ENCODE measurements around the gene ITGB2. TPM values are rescaled to one million over a fixed set of nuclear protein-coding genes. Genes with fewer than 3 reads are reported as not detected.

ITGB2 gene
- total and polyA plus RNA-seq, 5 donors = 11.9 to 46.5 (median 27.1) TPM

DNA sequence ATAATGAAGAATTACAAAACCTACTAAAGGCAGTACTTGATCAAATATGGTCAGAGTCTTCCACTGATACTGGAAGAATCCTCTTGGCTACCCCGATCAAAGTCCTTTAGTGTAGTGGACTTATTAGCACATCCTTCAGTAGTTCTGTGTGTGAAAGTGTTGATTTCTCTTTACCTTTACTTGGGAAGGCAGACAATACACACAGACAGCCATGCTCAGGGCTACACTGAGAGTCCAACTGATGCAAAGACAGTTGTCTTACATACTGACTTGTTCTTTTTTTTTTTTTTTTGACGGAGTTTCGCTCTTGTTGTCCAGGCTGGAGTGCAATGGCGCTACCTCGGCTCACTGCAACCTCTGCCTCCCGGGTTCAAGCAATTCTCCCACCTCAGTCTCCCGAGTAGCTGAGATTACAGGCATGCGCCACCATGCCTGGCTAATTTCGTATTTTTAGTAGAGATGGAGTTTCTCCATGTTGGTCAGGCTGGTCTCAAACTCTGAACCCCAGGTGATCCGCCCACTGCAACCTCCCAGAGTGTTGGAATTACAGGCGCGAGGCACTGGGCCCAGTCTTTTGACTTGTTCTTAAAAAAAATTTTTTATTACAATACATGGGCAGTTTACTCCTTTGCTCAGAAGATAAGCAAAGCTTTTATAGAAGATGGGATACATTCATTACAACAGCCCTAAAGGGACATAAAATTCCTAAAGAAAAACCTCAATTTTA lies 43.7 kb downstream of the ITGB2 start:
- DNase-seq = no peak
- Histone ChIP-seq H3K4me3 (ENCODE audit: low read length) (no peak overlapping the region), H3K27me3 (ENCODE audit: control insufficient read depth, insufficient read depth) (no peaks in the 10 kb centered on the region), H3K27ac (ENCODE audit: low read length) (no peak overlapping the region), H3K9me3 (ENCODE audit: control insufficient read depth, low read length) (no peaks in the 10 kb centered on the region), H3K4me1 (ENCODE audit: control insufficient read depth, insufficient read depth, low read length) (peaks cover 2% of the 10 kb centered on the region)
- WGBS = 88% methylated on average over 12 of the region's 12 CpGs
- intact Hi-C loops (cut with DNase I) = loop anchor here in 1 of 4 donors (10.0 kb wide), 1 partner anchor 72 kb away; the partner anchor contains the start of gene UBE2G2
- no peak for ATAC-seq

DNA sequence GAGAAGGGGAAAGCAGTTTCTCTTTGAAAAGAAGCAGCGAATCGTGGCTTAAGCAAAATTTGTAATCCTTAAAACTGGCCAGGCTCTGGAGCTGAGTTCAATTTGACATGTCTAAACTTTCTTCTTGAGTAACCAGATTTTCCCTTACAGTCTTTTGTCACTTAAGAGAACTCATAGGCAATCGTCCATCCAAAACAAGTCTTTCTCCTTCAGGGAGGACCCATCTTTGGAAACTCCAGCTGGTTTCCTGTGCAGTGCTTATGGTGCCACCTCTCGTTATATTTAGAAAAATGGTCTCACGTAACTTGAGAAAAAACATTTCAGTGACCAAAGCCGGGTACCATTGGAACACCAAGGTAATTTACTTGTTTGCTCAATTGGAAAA lies 45.4 kb downstream of the ITGB2 start:
- Histone ChIP-seq H3K27ac (ENCODE audit: low read length) (peak overlapping the region; percentile 78), H3K9me3 (ENCODE audit: control insufficient read depth, low read length) (no peaks in the 10 kb centered on the region), H3K4me3 (ENCODE audit: low read length) (peak overlapping the region; percentile 44), H3K27me3 (ENCODE audit: control insufficient read depth, insufficient read depth) (no peaks in the 10 kb centered on the region), H3K4me1 (ENCODE audit: control insufficient read depth, insufficient read depth, low read length) (peaks cover 4% of the 10 kb centered on the region)
- WGBS = 14% methylated on average over 6 of the region's 6 CpGs
- DNase-seq (no peak), ATAC-seq (peak in 1 of 2 donors; percentile 6)
- intact Hi-C loops (cut with DNase I) = loop anchor here in 1 of 4 donors (10.0 kb wide), 1 partner anchor 71 kb away; the partner anchor contains the start of gene UBE2G2

DNA sequence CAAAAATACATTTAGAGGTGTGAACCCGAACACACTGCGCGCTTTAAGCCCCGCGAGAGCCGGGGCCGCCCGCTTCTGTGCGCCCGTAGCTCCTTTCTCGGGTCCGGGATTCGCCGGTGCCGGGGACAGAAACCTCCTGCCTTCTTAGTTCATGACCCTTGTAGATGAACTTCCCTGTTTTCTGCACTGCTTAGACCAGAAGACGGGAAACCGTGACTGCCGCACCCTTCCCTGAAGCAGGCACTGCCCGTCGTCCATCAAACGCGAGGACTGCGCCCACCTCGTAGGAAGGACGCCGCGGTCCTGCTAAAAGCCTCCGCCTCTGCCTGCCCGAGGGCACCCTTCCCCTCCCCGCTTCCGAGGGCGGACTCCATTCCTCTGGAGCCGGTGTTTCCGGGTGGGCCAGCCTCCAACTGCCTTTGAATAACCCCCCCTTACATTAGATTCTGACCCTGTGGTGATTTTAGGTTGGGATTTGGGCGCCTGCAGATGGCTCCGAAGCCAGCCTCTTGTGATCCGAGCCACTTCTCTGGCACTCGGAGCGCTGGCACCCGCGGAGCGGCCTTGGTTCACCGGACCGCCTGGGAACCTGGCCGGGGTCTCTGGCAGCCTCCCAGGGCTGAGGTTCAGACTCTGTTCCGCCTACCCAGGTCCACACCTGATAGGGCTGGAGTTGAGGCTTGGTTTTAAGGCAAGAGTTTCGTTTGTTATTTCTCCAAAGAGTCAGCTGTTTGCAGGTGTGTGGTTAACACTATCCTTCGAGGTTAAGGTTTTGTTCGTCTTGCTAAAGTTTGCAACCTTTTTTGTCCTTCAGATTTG lies 46.0 kb downstream of the ITGB2 start:
- Histone ChIP-seq H3K4me1 (ENCODE audit: control insufficient read depth, insufficient read depth, low read length) (peaks cover 4% of the 10 kb centered on the region), H3K4me3 (ENCODE audit: low read length) (peak overlapping the region; percentile 44), H3K27me3 (ENCODE audit: control insufficient read depth, insufficient read depth) (no peaks in the 10 kb centered on the region), H3K27ac (ENCODE audit: low read length) (peak overlapping the region; percentile 78), H3K9me3 (ENCODE audit: control insufficient read depth, low read length) (no peaks in the 10 kb centered on the region)
- 10% methylated on average over 49 of the region's 49 CpGs for WGBS
- ATAC-seq = peak; percentile 54 to 63
- intact Hi-C loops (cut with DNase I) = loop anchor here (5.0 to 10.0 kb wide), 3 partner anchors 57 to 72 kb away; partner anchors contain the start of genes SUMO3 (in 2 of the 4) and UBE2G2 (in 2 of the 4)
- DNase-seq = peak; percentile 84 to 93 (median 92)

DNA sequence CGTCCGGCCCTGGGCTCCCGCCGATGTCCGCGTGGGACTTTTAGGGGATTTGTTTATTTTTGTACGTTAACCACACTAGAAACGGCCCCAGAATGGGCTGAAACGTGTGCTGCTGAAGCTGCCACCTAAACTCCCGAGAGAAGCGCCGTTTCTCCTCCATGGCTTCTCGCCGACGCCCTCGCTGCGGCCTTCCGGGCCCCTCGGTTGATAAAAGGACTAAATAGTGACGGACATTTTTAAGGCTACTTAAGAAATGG lies 46.5 kb downstream of the ITGB2 start:
- Histone ChIP-seq H3K27me3 (ENCODE audit: control insufficient read depth, insufficient read depth) (no peaks in the 10 kb centered on the region), H3K9me3 (ENCODE audit: control insufficient read depth, low read length) (no peaks in the 10 kb centered on the region), H3K27ac (ENCODE audit: low read length) (peak overlapping the region; percentile 78), H3K4me1 (ENCODE audit: control insufficient read depth, insufficient read depth, low read length) (peaks cover 5% of the 10 kb centered on the region), H3K4me3 (ENCODE audit: low read length) (peak overlapping the region; percentile 44)
- DNase-seq (no peak), ATAC-seq (no peak)
- 6% methylated on average over 20 of the region's 20 CpGs for WGBS
- intact Hi-C loops (cut with DNase I) = loop anchor here (5.0 to 10.0 kb wide), 3 partner anchors 57 to 72 kb away; partner anchors contain the start of genes SUMO3 (in 2 of the 4) and UBE2G2 (in 2 of the 4)

DNA sequence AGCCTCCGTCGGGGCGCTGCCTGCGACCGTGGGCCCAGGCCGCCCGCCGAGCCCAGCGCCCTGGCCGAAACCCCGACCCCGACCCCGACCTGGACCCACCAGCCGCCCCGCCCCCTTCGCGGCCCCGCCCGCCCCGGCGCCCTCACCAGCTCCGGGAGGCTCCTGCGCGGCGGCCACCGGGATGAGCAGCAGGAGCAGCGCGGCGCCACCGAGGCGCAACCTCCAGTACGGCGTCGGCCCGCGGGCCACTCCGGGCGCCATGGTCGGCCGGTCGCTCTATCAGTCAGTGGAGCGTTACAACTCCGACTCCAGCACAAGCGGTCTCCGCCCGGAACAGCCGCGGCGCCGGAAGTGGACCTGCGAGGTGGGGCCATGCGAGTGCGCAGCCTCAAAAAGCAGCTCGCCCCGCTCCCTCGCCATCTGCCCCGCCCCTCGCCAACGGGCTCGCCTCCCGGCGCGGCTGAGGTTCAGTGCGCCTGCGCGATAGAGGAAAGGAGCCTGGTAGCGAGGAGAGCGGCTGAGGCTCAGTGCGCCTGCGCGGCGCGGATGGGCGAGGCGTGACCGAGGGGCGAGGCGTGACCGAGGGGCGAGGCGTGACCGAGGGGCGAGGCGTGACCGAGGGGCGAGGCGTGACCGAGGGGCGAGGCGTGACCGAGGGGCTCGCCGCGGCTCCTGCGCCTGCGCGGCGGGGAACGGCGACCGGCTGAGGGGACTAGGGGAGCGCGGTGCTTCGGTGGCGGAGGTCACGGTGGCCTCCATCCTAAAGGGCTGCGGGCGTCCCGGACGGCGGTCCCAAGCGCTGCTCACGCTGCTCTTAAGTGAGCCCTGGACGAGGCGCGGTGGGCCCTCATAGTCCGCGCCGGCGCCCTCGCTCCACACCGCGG lies 47.1 kb downstream of the ITGB2 start, which contains the start of gene PTTG1IP:
Gene PTTG1IP, minus strand, starts transcription at position 335 of the 884 bp plus-strand sequence. Its CDS starts 74 bp downstream, at position 261.
- DNase-seq (peak; percentile 99 to 100 (median 100)), ATAC-seq (peak; percentile 82 to 88)
- intact Hi-C loops (cut with DNase I) = loop anchor here (5.0 to 10.0 kb wide), 3 partner anchors 56 to 71 kb away; partner anchors contain the start of genes SUMO3 (in 2 of the 4) and UBE2G2 (in 2 of the 4)
- under 1% methylated on average over 123 of the region's 123 CpGs for WGBS
- no peaks in the 10 kb centered on the region for H3K9me3 ChIP-seq (ENCODE audit: control insufficient read depth, low read length)
- H3K27ac ChIP-seq (ENCODE audit: low read length) = peak within 1 kb of the TSS; percentile 78
- H3K4me3 ChIP-seq (ENCODE audit: low read length) = peak within 1 kb of the TSS; percentile 59
- H3K4me1 ChIP-seq (ENCODE audit: control insufficient read depth, insufficient read depth, low read length) = peaks cover 8% of the 10 kb centered on the region
- no peaks in the 10 kb centered on the region for H3K27me3 ChIP-seq (ENCODE audit: control insufficient read depth, insufficient read depth)

DNA sequence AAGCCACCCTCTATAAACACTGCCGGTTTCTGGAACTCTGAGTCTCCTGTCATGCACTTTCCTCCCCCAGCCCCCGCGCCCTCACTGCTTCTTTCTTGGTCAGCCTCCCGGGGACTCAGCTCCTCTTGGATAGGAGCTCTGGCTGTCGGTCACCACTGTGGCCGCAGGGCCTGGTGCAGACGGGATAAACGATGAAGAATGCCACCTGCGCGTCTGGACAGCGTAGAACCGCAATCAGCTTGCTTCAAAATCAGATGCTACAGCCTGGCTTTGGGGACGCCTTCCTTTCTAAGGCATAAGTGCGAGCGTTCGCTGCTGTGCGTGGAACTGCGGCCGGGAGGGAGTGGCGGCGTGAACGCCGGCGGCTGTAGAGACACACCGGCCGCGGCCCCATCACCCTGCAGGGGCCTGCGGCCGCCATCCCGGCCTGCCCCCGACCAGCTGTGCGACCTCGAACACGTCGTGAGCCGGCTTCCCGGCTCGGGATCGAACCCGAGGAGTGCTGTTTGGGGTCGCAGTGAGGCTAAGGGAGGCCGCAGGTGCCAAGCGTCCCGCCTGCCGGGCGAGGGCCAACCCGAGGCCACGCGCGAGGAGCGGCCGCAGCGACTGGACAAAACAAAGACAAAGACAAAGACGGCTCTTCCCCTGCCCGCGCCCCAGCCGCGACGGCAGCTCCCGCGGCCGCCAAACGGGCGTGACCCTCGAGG lies 47.9 kb downstream of the ITGB2 start:
- peak; percentile 54 to 79 (median 73) for DNase-seq
- Histone ChIP-seq H3K4me3 (ENCODE audit: low read length) (peak overlapping the region; percentile 59), H3K27ac (ENCODE audit: low read length) (peak overlapping the region; percentile 32), H3K9me3 (ENCODE audit: control insufficient read depth, low read length) (no peaks in the 10 kb centered on the region), H3K27me3 (ENCODE audit: control insufficient read depth, insufficient read depth) (no peaks in the 10 kb centered on the region), H3K4me1 (ENCODE audit: control insufficient read depth, insufficient read depth, low read length) (peaks cover 15% of the 10 kb centered on the region)
- intact Hi-C loops (cut with DNase I) = loop anchor here (5.0 to 10.0 kb wide), 3 partner anchors 56 to 71 kb away; partner anchors contain the start of genes SUMO3 (in 2 of the 4) and UBE2G2 (in 2 of the 4)
- ATAC-seq = no peak
- WGBS = under 1% methylated on average over 65 of the region's 65 CpGs

DNA sequence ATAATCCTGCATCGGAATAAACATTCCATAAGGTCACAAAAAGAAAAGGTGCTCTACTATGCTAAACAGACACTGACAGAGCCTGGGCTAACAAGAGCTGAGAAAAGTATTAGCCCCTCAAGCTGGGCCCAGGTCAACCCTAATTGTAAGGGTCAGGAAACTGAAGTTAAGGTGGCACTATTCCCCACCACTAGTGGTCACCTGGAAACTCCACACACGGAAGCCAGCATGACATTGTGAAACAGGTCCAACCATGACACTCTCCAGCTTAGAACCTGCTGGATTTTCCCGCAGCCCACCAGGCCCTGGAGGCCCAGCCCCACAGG lies 48.4 kb downstream of the ITGB2 start:
- DNase-seq = no peak
- Histone ChIP-seq H3K27me3 (ENCODE audit: control insufficient read depth, insufficient read depth) (no peaks in the 10 kb centered on the region), H3K27ac (ENCODE audit: low read length) (peak overlapping the region; percentile 32), H3K4me1 (ENCODE audit: control insufficient read depth, insufficient read depth, low read length) (peaks cover 17% of the 10 kb centered on the region), H3K4me3 (ENCODE audit: low read length) (peak overlapping the region; percentile 59), H3K9me3 (ENCODE audit: control insufficient read depth, low read length) (no peaks in the 10 kb centered on the region)
- 10% methylated on average over 3 of the region's 3 CpGs for WGBS
- intact Hi-C loops (cut with DNase I) = loop anchor here (5.0 to 10.0 kb wide), 3 partner anchors 55 to 70 kb away; partner anchors contain the start of genes SUMO3 (in 2 of the 4) and UBE2G2 (in 2 of the 4)
- no peak for ATAC-seq

DNA sequence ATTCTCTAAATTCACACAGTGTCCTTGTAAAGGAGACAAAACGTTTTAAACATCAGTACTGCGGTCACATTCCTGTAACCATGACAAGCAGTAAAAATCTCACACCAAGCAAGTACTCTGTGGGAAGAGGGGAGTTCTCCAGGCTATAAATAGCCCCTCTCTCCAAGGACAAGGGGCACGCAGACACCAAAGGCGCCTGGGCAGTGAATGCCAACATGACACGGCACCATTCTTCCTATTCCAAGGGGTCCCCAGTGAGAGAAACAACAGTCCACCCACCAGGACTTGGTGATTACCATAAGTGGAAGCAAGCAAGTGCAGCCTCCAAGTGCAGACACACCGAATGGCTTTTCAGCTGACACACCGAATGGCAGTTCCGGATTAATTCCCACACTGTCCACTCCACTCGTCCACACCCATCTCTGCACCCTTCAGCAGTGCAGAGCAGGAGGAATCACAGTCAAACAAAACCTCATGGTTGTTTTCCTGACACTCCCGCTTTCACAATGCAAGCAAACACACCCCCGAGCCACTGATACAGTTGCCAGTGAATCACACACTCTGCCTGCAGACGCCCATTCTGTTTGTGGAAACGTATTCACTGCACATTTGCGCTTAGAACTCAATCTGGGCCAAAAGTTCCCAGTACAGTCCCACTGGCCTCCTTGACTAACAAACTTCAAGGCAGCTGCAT lies 49.0 kb downstream of the ITGB2 start:
- WGBS = 16% methylated on average over 14 of the region's 14 CpGs
- H3K27ac ChIP-seq (ENCODE audit: low read length) = peak overlapping the region; percentile 32

DNA sequence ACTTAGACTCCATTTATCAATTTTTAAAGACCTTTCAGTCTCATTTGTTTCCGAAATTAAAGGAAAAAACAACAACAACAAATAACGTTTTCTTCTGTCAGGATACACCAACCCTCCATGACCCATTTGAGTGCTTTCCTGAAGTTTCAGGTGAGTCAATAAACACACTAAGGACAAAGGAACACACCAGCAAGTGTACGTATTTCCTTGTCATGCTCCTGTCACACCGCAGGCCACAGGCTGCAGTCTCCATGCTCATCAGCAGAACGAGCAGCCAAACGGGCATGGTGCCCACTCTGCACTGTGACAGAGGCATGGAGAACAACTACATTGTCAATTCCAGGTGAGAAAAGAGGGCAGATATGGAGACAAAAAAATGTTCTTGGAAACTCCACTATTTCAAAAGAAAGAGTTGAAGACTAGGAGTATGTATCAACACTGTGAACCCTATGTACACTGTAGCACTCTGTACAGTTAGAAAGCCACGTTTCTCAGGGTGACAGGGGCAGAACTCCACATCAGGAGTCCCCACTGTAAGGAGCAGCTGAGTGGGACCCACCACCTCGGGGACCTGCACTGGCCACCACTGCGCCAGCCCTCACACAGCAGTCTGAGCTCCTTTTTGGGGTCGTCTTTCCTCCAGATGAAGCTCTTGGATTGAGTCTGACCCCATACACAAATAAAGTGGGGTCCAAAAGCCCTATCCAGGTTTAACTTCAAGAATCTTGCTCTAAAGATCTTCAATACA lies 49.8 kb downstream of the ITGB2 start:
- WGBS = 52% methylated on average over 10 of the region's 10 CpGs
- peak overlapping the region; percentile 59 for H3K4me3 ChIP-seq (ENCODE audit: low read length)
- peaks cover 20% of the 10 kb centered on the region for H3K4me1 ChIP-seq (ENCODE audit: control insufficient read depth, insufficient read depth, low read length)
- H3K27me3 ChIP-seq (ENCODE audit: control insufficient read depth, insufficient read depth) = no peaks in the 10 kb centered on the region
- H3K9me3 ChIP-seq (ENCODE audit: control insufficient read depth, low read length) = no peaks in the 10 kb centered on the region
- ATAC-seq (no peak), DNase-seq (peak; percentile 57 to 90 (median 87))
- H3K27ac ChIP-seq (ENCODE audit: low read length) = peak overlapping the region; percentile 93
- intact Hi-C loops (cut with DNase I) = loop anchor here (5.0 to 10.0 kb wide), 3 partner anchors 54 to 69 kb away; partner anchors contain the start of genes SUMO3 (in 2 of the 4) and UBE2G2 (in 2 of the 4)

More for the DNA sequence above, 49.0 kb downstream of the ITGB2 start:
- DNase-seq (peak in 2 of 3 donors; percentile 65 to 71), ATAC-seq (peak; percentile 10 to 30)
- H3K4me3 ChIP-seq (ENCODE audit: low read length) = peak overlapping the region; percentile 59
- no peaks in the 10 kb centered on the region for H3K9me3 ChIP-seq (ENCODE audit: control insufficient read depth, low read length)
- intact Hi-C loops (cut with DNase I) = loop anchor here (5.0 to 10.0 kb wide), 3 partner anchors 54 to 69 kb away; partner anchors contain the start of genes SUMO3 (in 2 of the 4) and UBE2G2 (in 2 of the 4)
- peaks cover 17% of the 10 kb centered on the region for H3K4me1 ChIP-seq (ENCODE audit: control insufficient read depth, insufficient read depth, low read length)
- no peaks in the 10 kb centered on the region for H3K27me3 ChIP-seq (ENCODE audit: control insufficient read depth, insufficient read depth)
